ENCODE data around the gene KIR2DL1.
"Not testable (repeated sequence)": the region's sequence is repeated elsewhere in the genome, so short reads cannot be mapped to it uniquely, and the experiment has no call there.

The KIR2DL1 gene

GRCh38 chr19:54769646-54770045 is at the start of gene KIR2DL1:
Gene KIR2DL1, plus strand, starts transcription at chr19:54769793. Its CDS starts 58 bp downstream, at chr19:54769851.
- ATAC-seq, result not testable (repeated sequence)

- ATAC-seq, result no peak
- TF ChIP-seq ISL1 (CRISPR knock-in tag; IDR thresholded peaks at IDR 0.05), result no peak
- no peak for TF ChIP-seq CSRNP3 (CRISPR knock-in tag; IDR thresholded peaks at IDR 0.05)
- TF ChIP-seq CSDC2 (CRISPR knock-in tag; IDR thresholded peaks at IDR 0.05), result no peak
- TF ChIP-seq TOX (CRISPR knock-in tag; IDR thresholded peaks at IDR 0.05; ENCODE audit: borderline replicate concordance), result no peak
- no peak for TF ChIP-seq SNAI2 (CRISPR knock-in tag; IDR thresholded peaks at IDR 0.05)
- no peak for TF ChIP-seq ESRRG (CRISPR knock-in tag; IDR thresholded peaks at IDR 0.05)
- no peak for TF ChIP-seq ZFP30 (CRISPR knock-in tag; IDR thresholded peaks at IDR 0.05)
- TF ChIP-seq ZNF8 (CRISPR knock-in tag; IDR thresholded peaks at IDR 0.05), result no peak
- no peak for TF ChIP-seq TCF4 (CRISPR knock-in tag; IDR thresholded peaks at IDR 0.05; ENCODE audit: borderline replicate concordance)
- TF ChIP-seq ZFP3 (CRISPR knock-in tag; IDR thresholded peaks at IDR 0.05), result no peak
- no peak for TF ChIP-seq PATZ1 (CRISPR knock-in tag; IDR thresholded peaks at IDR 0.05; ENCODE audit: borderline replicate concordance)
- TF ChIP-seq ARNTL (CRISPR knock-in tag; IDR thresholded peaks at IDR 0.05; ENCODE audit: borderline replicate concordance, low read depth), result no peak
These were observed 45.5 kb upstream of the KIR2DL1 start, which contains the start of gene KIR3DL3 for GRCh38 chr19:54724142-54724541. Gene KIR3DL3, plus strand, starts transcription at chr19:54724442. Its CDS starts 55 bp downstream, at chr19:54724497.

- no peak for ATAC-seq
- TF ChIP-seq CSDC2 (CRISPR knock-in tag; IDR thresholded peaks at IDR 0.05) (no peak), SNAI2 (CRISPR knock-in tag; IDR thresholded peaks at IDR 0.05) (no peak), POU6F1 (CRISPR knock-in tag; IDR thresholded peaks at IDR 0.05; ENCODE audit: borderline replicate concordance, low read depth) (no peak), GLIS3 (CRISPR knock-in tag; IDR thresholded peaks at IDR 0.05) (no peak), TSHZ2 (CRISPR knock-in tag; IDR thresholded peaks at IDR 0.05) (no peak), CREB5 (CRISPR knock-in tag; IDR thresholded peaks at IDR 0.05; ENCODE audit: low read depth) (no peak), RARB (CRISPR knock-in tag; IDR thresholded peaks at IDR 0.05) (no peak)
These were observed 44.9 kb upstream of the KIR2DL1 start for GRCh38 chr19:54724644-54725043.

- ATAC-seq, result no peak
- TF ChIP-seq TOX (CRISPR knock-in tag; IDR thresholded peaks at IDR 0.05; ENCODE audit: borderline replicate concordance) (no peak), OSR1 (CRISPR knock-in tag; IDR thresholded peaks at IDR 0.05) (no peak), ESRRG (CRISPR knock-in tag; IDR thresholded peaks at IDR 0.05) (no peak), ZNF565 (CRISPR knock-in tag; conservative IDR thresholded peaks at IDR 0.05; ENCODE audit: low read depth) (no peak), CREB5 (CRISPR knock-in tag; IDR thresholded peaks at IDR 0.05; ENCODE audit: low read depth) (no peak), PATZ1 (CRISPR knock-in tag; IDR thresholded peaks at IDR 0.05; ENCODE audit: borderline replicate concordance) (no peak), TCF4 (CRISPR knock-in tag; IDR thresholded peaks at IDR 0.05; ENCODE audit: borderline replicate concordance) (no peak), RARB (CRISPR knock-in tag; IDR thresholded peaks at IDR 0.05) (no peak)
These were observed 44.3 kb upstream of the KIR2DL1 start for GRCh38 chr19:54725321-54725720.
